ENCODE results near the gene ZNG1A.
"Not testable (repeated sequence)": the region's sequence is repeated elsewhere in the genome, so short reads cannot be mapped to it uniquely, and the experiment has no call there.

Gene ZNG1A

DNA sequence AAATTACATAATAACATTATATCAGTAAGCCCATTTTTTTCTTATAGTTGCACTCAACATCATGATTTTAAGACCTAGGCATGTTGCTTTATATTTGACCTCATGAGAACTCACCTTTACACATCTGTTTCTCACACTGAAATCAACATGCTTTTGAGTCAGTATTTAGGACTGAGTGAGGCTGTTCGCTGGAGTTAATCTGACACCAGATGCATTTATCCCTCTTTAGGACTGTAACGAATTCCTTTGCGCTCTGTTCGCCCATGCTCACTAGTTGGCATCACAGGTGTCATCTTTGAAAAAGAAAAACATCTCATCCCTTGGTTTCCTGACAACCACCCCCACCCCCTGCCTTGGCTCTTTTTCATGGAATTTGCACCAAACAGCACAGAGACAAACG lies 84.9 kb downstream of the ZNG1A start:
- DNase-seq, result not testable (repeated sequence)

DNA sequence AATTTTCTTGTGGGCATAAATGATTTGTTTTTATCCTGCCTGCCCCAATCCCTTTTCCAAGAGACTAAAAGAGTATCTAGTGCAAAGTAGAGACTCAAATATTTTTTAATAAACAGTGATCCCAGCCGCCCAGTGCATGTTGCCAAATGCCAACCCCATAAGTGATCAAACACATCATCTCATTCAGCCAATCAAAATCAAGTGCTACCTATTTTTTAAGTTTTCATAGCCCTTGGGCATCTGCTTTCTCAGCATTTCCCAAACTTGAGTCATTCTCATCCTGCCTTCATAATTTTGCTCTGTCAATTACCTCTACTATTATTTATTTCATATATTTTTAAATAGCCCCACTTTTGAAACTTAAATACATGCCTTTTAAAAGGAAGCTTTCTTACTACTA lies 88.0 kb downstream of the ZNG1A start:
- DNase-seq, result not testable (repeated sequence)

DNA sequence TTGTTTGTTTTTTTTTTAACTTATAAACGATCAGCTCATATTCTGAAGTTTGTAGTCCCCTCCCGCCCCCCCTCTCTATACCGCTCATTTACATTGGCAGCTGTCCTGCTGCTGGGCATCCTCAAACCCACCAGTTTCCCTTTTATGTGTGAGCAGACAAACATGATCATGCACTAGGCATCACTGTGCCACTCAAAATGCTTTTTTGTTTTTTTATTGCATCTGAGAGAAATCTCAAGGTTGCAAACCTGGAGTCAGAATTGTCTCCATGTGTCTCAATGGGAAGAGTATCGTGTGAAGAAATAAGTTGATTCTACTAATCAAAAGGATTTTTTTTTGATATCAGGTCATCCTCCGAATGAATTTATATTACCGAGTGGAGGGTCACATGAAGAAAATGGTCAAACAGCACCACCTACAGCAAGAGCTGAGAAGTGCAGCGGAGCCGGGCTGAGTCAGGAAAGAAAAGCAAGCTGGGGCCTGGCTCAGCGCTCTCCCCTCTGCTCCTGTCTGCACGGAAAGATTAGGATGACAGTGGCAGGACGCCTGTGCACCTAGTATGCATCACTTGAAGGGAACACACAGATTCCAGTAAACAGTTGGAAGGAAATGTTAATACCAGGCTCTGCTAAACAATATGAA lies 90.3 kb downstream of the ZNG1A start:
- DNase-seq, result not testable (repeated sequence)

DNA sequence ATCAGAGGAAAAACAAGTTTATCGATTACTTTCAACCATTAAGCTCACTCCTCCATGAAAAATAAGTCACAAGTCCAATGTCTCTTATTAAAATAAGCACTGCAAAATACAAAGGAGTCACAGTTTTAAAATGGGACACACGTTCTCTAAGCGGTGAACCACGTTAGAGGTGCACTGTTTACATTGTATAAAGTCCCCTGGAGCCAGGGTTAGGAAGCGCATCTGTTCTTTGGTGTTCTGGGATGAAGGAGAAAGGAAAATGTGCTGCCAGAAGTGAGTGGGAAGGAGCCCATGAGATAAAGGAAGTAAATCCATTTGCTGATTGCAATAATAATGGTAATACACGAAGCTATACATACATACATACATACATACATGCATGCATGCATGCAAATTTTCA lies 91.0 kb downstream of the ZNG1A start:
- not testable (repeated sequence) for DNase-seq

DNA sequence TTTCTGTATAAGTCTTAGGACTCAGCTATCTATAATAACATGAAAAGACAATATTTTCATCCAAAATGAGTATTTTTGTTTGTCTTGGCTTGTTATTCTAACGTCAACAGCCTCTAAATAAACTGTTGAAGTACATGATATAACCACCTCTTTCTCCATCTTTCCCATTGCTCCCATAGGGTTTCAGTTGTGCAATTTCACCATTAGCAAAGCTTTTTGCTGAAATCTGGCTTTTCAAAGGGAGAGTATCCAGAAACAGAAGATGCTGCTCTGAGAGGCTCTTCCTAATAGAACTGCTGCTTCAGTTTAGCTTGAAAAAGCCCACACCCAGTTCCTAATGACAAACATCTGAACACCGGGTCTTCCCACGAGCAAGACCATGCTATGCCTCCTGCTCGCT lies 91.8 kb downstream of the ZNG1A start:
- DNase-seq, result not testable (repeated sequence)

DNA sequence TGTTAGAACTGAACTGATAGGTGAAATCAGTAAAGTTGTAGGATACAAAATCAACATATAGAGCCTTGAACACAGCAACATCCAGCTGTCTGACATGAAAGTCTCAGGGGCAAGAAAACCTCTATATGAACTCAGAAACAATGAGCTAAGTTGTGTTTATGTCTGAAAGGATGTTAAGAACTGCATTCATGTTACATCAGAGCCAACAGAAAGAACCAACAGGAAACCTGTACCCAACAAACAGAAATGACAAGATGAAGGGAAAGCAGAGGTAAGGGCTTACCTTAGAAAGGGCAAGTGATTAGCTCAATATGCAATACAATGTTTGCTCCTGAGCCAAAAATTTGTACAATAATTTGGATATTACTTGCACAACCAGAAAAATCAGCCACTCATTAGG lies 92.2 kb downstream of the ZNG1A start:
- DNase-seq, result not testable (repeated sequence)

DNA sequence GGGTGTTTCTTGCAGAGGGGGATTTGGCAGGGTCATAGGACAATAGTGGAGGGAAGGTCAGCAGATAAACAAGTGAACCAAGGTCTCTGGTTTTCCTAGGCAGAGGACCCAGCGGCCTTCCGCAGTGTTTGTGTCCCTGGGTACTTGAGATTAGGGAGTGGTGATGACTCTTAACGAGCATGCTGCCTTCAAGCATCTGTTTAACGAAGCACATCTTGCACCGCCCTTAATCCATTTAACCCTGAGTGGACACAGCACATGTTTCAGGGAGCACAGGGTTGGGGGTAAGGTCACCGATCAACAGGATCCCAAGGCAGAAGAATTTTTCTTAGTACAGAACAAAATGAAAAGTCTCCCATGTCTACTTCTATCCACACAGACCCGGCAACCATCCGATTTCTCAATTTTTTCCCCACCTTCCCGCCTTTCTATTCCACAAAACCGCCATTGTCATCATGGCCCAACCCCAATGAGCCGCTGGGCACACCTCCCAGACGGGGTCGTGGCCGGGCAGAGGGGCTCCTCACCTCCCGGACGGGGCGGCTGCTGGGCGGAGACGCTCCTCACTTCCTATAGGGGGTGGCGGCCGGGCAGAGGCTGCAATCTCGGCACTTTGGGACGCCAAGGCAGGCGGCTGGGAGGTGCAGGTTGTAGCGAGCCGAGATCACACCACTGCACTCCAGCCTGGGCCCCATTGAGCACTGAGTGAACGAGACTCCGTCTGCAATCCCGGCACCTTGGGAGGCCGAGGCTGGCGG lies 95.7 kb downstream of the ZNG1A start:
- not testable (repeated sequence) for DNase-seq

DNA sequence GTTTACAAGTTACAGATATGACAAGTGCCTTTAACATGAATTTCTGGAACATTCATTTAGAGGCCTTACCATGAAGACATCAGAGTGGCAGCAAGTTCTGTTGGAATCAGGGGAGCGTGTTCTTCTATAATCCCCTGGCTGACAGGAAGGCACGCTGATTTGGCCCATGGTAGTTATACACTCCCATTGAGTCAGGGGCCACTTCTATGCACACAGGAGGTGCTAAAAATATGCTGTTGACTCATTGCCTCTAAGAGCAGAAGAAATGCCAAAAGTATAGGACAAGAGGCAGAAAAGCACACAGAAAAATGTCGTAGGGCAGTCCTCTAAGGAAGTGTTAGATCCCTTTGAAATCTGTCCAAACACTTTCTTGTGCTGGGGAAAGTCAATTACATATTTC lies 100.5 kb downstream of the ZNG1A start:
- not testable (repeated sequence) for DNase-seq

DNA sequence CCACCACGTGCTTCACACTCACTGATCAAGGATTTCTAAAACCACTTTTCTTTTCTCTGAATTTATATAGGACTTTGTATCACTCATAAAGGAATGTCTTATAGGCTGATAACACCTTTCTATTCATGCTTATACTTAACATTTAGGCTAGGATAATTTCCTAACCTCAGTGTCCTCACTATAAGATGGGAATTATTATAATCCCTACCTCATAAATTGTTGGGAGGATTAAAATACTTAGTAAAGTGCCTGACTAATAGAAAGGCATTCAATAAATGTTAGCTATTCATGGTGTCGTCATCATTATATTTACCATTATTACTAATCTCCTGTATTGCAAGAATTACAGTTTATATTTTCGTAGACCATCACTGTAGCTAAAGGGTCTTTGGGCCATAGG lies 102.5 kb downstream of the ZNG1A start:
- not testable (repeated sequence) for DNase-seq

DNA sequence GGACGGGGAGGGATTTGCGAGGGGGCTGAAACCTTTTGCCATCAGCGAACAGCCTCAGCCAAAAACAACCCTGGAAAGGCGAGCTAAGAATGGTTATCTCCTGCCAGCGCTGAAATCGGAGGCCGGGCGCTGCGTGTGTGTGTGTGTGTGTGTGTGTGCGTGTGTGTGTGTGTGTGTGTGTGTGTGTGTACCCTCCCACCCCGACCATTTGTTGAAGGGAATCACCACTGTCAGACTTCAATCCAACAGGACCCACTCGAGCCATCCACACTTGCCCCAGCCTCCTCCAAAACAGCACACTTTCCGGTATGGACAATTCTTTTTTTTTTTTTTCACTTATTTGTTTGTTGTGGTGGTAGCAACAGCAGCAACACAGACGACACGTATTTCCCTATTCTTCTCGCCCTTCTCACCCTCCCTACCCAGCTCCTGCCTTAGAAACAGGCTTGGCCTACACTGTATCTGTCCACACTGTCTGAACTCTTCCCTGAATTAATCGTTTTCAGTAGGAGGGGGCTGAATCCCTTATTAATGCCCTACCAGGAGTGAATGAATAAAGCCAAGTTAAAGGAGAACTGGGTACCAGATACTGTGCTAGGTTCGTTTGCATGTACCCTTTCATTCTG lies 104.8 kb downstream of the ZNG1A start:
- DNase-seq, result not testable (repeated sequence)

DNA sequence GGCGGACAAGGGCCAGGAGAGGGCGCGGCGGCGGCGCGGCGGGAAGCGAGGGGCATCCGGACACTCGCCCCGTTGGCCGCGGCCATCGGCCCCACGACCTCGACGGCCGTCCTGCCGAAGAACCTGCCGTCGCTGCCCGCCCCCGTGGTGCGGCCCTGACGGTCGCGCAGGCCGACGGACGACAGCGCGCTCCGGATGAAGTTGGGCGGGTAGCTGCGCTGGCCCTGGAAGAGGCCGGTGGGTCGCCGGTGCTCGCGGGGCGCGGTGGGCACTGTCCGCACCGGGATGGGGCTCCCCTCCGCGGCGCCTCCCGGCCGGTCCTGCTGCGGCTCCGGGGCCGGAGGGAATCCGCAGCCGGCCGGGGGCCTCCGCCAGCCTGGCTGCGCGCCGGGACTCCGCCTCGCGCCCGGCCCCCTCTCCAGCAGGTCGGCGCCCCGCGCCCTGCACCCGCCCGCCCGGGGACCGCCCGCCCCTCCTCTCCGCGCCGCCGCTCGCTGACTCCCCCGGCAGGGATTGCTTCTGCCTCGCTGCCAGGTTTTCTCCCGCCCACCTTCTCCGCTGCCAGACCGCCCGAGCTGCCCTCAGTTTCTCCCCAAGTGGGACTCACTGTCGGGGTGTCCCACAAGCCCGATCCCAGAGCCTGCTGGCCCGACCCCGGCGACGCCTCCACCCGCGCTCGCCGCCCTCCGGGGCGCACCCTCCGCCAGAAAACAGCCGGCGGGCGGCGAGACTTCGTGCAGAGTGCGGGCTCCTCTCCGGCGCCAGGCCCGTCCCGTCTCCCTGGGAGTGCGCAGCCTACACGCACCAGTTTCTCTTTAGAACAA lies 105.6 kb downstream of the ZNG1A start:
- DNase-seq, result peak; percentile 22
